ENCODE measurements around the gene XRN2. TPM values are rescaled to one million over a fixed set of nuclear protein-coding genes. Genes with fewer than 3 reads are reported as not detected.

XRN2 gene
- total RNA-seq, 4 donors from 2014 or later = 55.5 to 80.8 (median 68.4) TPM

GRCh38 chr20:21262812-21263211 is 40.3 kb upstream of the XRN2 start:
- H3K4me1 ChIP-seq = no peaks in the 10 kb centered on the region
- H3K9me3 ChIP-seq = peaks cover 0 to 17% (median 0%) of the 10 kb centered on the region in 3 donors
- H3K4me3 ChIP-seq = no peak overlapping the region
- TF ChIP-seq EP300 (IDR thresholded peaks at IDR 0.05) (no peak), POLR2A (IDR thresholded peaks at IDR 0.05) (no peak), POLR2AphosphoS5 (IDR thresholded peaks at IDR 0.05) (no peak)
- TF ChIP-seq, protein P1, sequence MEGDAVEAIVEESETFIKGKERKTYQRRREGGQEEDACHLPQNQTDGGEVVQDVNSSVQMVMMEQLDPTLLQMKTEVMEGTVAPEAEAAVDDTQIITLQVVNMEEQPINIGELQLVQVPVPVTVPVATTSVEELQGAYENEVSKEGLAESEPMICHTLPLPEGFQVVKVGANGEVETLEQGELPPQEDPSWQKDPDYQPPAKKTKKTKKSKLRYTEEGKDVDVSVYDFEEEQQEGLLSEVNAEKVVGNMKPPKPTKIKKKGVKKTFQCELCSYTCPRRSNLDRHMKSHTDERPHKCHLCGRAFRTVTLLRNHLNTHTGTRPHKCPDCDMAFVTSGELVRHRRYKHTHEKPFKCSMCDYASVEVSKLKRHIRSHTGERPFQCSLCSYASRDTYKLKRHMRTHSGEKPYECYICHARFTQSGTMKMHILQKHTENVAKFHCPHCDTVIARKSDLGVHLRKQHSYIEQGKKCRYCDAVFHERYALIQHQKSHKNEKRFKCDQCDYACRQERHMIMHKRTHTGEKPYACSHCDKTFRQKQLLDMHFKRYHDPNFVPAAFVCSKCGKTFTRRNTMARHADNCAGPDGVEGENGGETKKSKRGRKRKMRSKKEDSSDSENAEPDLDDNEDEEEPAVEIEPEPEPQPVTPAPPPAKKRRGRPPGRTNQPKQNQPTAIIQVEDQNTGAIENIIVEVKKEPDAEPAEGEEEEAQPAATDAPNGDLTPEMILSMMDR (IDR thresholded peaks at IDR 0.05) = no peak
- H3K27me3 ChIP-seq = no peaks in the 10 kb centered on the region
- H3K27ac ChIP-seq = no peak overlapping the region
- ATAC-seq = no peak
- 60% methylated on average over 1 of the region's 2 CpGs; no CpG with 5 or more reads in 1 of the 2 donors for WGBS, 2 donors (ENCODE audit: low coverage in 1 of 2)
- H3K36me3 ChIP-seq = no peaks in the 10 kb centered on the region

DNA sequence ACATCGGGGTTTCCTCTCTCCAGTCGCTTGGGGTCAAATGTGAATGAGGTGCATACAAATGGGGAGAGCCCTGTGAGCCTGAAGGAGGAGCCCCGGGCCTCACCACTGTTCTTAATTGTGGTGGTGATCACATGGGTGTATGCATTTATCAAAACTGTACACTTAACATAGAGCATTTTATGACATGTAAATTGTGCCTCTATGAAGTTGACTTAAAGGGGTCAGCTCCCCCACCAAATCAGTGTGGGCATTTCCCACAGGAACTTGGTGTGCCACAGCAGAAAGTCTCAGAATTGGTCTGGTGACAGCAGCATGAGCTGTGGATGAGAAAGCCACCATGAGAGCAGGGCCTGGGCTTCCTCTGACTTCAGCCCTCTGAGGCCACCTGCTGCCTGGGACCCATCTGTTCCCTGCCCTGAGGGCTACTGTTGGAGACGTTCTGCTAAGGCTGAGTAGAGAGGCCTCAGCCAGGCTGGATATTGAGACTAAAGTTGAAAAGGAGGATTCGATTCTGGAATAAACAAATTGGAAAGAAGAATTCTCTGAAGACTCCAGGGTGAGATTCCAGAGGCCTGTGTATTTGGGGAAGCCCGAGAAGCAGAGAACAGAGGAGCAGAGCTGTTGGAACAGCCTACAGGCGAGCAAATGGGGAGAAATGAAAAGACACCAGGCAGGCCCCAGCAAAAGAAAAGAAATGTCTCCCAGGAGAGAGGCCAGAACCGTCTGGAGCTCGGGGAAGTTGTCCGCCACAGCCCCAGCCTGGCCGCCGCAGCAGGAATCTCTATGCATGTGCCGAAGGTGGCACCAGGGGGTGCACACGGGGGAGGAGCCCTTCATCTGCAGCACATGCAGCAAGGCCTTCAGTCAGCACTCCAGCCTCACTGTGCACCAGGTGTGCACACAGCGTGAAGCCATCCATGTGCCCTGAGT is 37.6 kb upstream of the XRN2 start:
- no peak for TF ChIP-seq EP300 (IDR thresholded peaks at IDR 0.05)
- TF ChIP-seq, protein P1 (IDR thresholded peaks at IDR 0.05) = no peak
- TF ChIP-seq POLR2A (IDR thresholded peaks at IDR 0.05) = no peak
- TF ChIP-seq POLR2AphosphoS5 (IDR thresholded peaks at IDR 0.05) = no peak
- ATAC-seq = no peak
- Histone ChIP-seq H3K36me3 (no peaks in the 10 kb centered on the region), H3K27me3 (no peaks in the 10 kb centered on the region), H3K4me3 (no peak overlapping the region), H3K9me3 (peaks cover 0 to 17% (median 0%) of the 10 kb centered on the region in 3 donors), H3K4me1 (no peaks in the 10 kb centered on the region), H3K27ac (no peak overlapping the region)
- WGBS, 2 donors (ENCODE audit: low coverage in 1 of 2) = 66 to 89% methylated on average over 5 to 10 of the region's 15 CpGs

- no peak overlapping the region for H3K4me3 ChIP-seq
- no peak for TF ChIP-seq POLR2A (IDR thresholded peaks at IDR 0.05)
- TF ChIP-seq, protein P1 (IDR thresholded peaks at IDR 0.05) = no peak
- TF ChIP-seq EP300 (IDR thresholded peaks at IDR 0.05) = no peak
- no peak for TF ChIP-seq POLR2AphosphoS5 (IDR thresholded peaks at IDR 0.05)
- no peaks in the 10 kb centered on the region for H3K27me3 ChIP-seq
- no peaks in the 10 kb centered on the region for H3K4me1 ChIP-seq
- no peak overlapping the region for H3K27ac ChIP-seq
- WGBS, 2 donors (ENCODE audit: low coverage in 1 of 2) = no CpG with 5 or more reads among the region's 5 CpGs
- no peaks in the 10 kb centered on the region for H3K36me3 ChIP-seq
- H3K9me3 ChIP-seq = peaks cover 0 to 17% (median 0%) of the 10 kb centered on the region in 3 donors
- no peak for ATAC-seq
These were observed 37.0 kb upstream of the XRN2 start for GRCh38 chr20:21266191-21266536.

DNA sequence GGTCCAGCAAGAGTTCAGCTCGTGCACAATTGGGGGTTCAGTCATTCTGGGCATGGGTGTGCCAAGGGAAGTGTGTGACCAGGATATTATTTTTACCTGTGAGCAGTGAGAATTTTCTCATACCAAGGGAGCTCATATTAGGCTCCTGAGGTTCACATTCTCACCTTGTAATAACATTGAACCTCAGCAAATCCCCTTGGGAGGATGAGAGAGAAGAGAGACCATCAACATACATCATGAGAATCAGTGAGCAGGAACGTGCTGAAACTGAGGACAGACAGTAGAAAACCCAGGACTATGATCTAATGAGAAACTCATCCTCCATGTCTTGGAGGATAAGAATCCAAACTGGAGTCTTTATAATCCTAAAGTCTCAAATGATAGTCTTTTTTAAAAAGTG is 33.4 kb upstream of the XRN2 start:
- Histone ChIP-seq H3K4me3 (no peak overlapping the region), H3K27ac (no peak overlapping the region), H3K36me3 (no peaks in the 10 kb centered on the region), H3K27me3 (peaks cover 7% of the 10 kb centered on the region), H3K9me3 (peaks cover 0 to 27% (median 0%) of the 10 kb centered on the region in 3 donors), H3K4me1 (no peaks in the 10 kb centered on the region)
- ATAC-seq = no peak
- WGBS, 2 donors (ENCODE audit: low coverage in 1 of 2) = 74 to 75% methylated on average over 2 of the region's 2 CpGs
- TF ChIP-seq POLR2AphosphoS5 (IDR thresholded peaks at IDR 0.05) = no peak
- TF ChIP-seq, protein P1 (IDR thresholded peaks at IDR 0.05) = no peak
- TF ChIP-seq EP300 (IDR thresholded peaks at IDR 0.05) = no peak
- no peak for TF ChIP-seq POLR2A (IDR thresholded peaks at IDR 0.05)

GRCh38 chr20:21270806-21271205 is 32.3 kb upstream of the XRN2 start:
- TF ChIP-seq, protein P1 (IDR thresholded peaks at IDR 0.05) = no peak
- TF ChIP-seq POLR2AphosphoS5 (IDR thresholded peaks at IDR 0.05) (no peak), POLR2A (IDR thresholded peaks at IDR 0.05) (no peak), EP300 (IDR thresholded peaks at IDR 0.05) (no peak)
- WGBS, 2 donors (ENCODE audit: low coverage in 1 of 2) = 78 to 84% methylated on average over 5 to 8 of the region's 8 CpGs
- Histone ChIP-seq H3K4me1 (no peaks in the 10 kb centered on the region), H3K4me3 (no peak overlapping the region), H3K9me3 (peaks cover 0 to 26% (median 0%) of the 10 kb centered on the region in 3 donors), H3K27me3 (peaks cover 7% of the 10 kb centered on the region), H3K27ac (no peak overlapping the region), H3K36me3 (no peaks in the 10 kb centered on the region)
- no peak for ATAC-seq

Measured in gastroesophageal sphincter (tissue), 4 donors.